ENCODE measurements around the gene FXYD6. TPM values are rescaled to one million over a fixed set of nuclear protein-coding genes. Genes with fewer than 3 reads are reported as not detected.

FXYD6 gene
- total RNA-seq, 1 donor from 2014 or later: 10.5 TPM

- FAIRE-seq: no peak
- Histone ChIP-seq H3K36me3 (ENCODE audit: insufficient read depth, low read length) (no peaks in the 10 kb centered on the region), H3K27ac (ENCODE audit: low read depth, low read length) (no peak overlapping the region), H3K4me3 (ENCODE audit: insufficient read depth, low read depth, low read length) (no peak overlapping the region), H3K27me3 (ENCODE audit: insufficient read depth, low read length) (peaks cover under 1% of the 10 kb centered on the region), H3K79me2 (ENCODE audit: insufficient read depth, low read length) (no peaks in the 10 kb centered on the region), H3K4me2 (ENCODE audit: low read length) (no peak overlapping the region), H3K9ac (ENCODE audit: low read length) (no peak overlapping the region), H2AFZ (ENCODE audit: low read depth, low read length) (no peak overlapping the region), H3K4me1 (ENCODE audit: insufficient read depth, low read length) (peaks cover 8% of the 10 kb centered on the region), H3K9me3 (ENCODE audit: insufficient read depth, low read depth, low read length) (no peaks in the 10 kb centered on the region), H4K20me1 (ENCODE audit: insufficient read depth, low read length) (no peaks in the 10 kb centered on the region)
- TF ChIP-seq EZH2 (IDR thresholded peaks at IDR 0.05; ENCODE audit: insufficient read depth, low read length): no peak
- TF ChIP-seq, protein P1, sequence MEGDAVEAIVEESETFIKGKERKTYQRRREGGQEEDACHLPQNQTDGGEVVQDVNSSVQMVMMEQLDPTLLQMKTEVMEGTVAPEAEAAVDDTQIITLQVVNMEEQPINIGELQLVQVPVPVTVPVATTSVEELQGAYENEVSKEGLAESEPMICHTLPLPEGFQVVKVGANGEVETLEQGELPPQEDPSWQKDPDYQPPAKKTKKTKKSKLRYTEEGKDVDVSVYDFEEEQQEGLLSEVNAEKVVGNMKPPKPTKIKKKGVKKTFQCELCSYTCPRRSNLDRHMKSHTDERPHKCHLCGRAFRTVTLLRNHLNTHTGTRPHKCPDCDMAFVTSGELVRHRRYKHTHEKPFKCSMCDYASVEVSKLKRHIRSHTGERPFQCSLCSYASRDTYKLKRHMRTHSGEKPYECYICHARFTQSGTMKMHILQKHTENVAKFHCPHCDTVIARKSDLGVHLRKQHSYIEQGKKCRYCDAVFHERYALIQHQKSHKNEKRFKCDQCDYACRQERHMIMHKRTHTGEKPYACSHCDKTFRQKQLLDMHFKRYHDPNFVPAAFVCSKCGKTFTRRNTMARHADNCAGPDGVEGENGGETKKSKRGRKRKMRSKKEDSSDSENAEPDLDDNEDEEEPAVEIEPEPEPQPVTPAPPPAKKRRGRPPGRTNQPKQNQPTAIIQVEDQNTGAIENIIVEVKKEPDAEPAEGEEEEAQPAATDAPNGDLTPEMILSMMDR (IDR thresholded peaks at IDR 0.05; ENCODE audit: insufficient read depth, low read depth, low read length): no peak
- Mint-ChIP-seq H3K36me3 (ENCODE audit: low read depth, unreplicated experiment) (no peaks in the 10 kb centered on the region), H3K4me3 (ENCODE audit: unreplicated experiment) (no peak overlapping the region), H3K27ac (ENCODE audit: unreplicated experiment) (no peak overlapping the region), H3K9me3 (ENCODE audit: unreplicated experiment) (peaks cover 2% of the 10 kb centered on the region), H3K27me3 (ENCODE audit: low read depth, unreplicated experiment) (peaks cover 33% of the 10 kb centered on the region), H3K4me1 (ENCODE audit: low read depth, unreplicated experiment) (peaks cover 11% of the 10 kb centered on the region)
- no peak for DNase-seq (ENCODE audit: low read depth)
Measured at GRCh38 chr11:117903505-117904382, 27.3 kb upstream of the FXYD6 start.

- Mint-ChIP-seq H3K27ac (ENCODE audit: unreplicated experiment) (no peak overlapping the region), H3K27me3 (ENCODE audit: low read depth, unreplicated experiment) (peaks cover 46% of the 10 kb centered on the region), H3K9me3 (ENCODE audit: unreplicated experiment) (peaks cover 2% of the 10 kb centered on the region), H3K4me3 (ENCODE audit: unreplicated experiment) (no peak overlapping the region), H3K4me1 (ENCODE audit: low read depth, unreplicated experiment) (peaks cover 6% of the 10 kb centered on the region), H3K36me3 (ENCODE audit: low read depth, unreplicated experiment) (no peaks in the 10 kb centered on the region)
- no peaks in the 10 kb centered on the region for H3K79me2 ChIP-seq (ENCODE audit: insufficient read depth, low read length)
- no peaks in the 10 kb centered on the region for H3K36me3 ChIP-seq (ENCODE audit: insufficient read depth, low read length)
- no peaks in the 10 kb centered on the region for H3K9me3 ChIP-seq (ENCODE audit: insufficient read depth, low read depth, low read length)
- H3K27me3 ChIP-seq (ENCODE audit: insufficient read depth, low read length): peaks cover 6% of the 10 kb centered on the region
- no peaks in the 10 kb centered on the region for H4K20me1 ChIP-seq (ENCODE audit: insufficient read depth, low read length)
- no peak overlapping the region for H3K9ac ChIP-seq (ENCODE audit: low read length)
- FAIRE-seq (no peak), DNase-seq (ENCODE audit: low read depth) (no peak)
- H2AFZ ChIP-seq (ENCODE audit: low read depth, low read length): no peak overlapping the region
- H3K4me2 ChIP-seq (ENCODE audit: low read length): no peak overlapping the region
- TF ChIP-seq, protein P1 (IDR thresholded peaks at IDR 0.05; ENCODE audit: insufficient read depth, low read depth, low read length): no peak
- no peak for TF ChIP-seq EZH2 (IDR thresholded peaks at IDR 0.05; ENCODE audit: insufficient read depth, low read length)
- H3K4me1 ChIP-seq (ENCODE audit: insufficient read depth, low read length): peaks cover 4% of the 10 kb centered on the region
- H3K4me3 ChIP-seq (ENCODE audit: insufficient read depth, low read depth, low read length): no peak overlapping the region
- no peak overlapping the region for H3K27ac ChIP-seq (ENCODE audit: low read depth, low read length)
Measured at GRCh38 chr11:117902001-117902845, 25.8 kb upstream of the FXYD6 start.
